GM19193 (cell line): Measurements from ENCODE around the gene XPOT.

ENCODE experiments used
- POLR2A ChIP-seq: IDR thresholded peaks from 4 replicates; pipeline ENCODE4 v1.6.1; 2011; ENCODE audit not compliant: insufficient read depth, insufficient read length; ENCODE audit errors: extremely low read depth

The XPOT gene, protein sequence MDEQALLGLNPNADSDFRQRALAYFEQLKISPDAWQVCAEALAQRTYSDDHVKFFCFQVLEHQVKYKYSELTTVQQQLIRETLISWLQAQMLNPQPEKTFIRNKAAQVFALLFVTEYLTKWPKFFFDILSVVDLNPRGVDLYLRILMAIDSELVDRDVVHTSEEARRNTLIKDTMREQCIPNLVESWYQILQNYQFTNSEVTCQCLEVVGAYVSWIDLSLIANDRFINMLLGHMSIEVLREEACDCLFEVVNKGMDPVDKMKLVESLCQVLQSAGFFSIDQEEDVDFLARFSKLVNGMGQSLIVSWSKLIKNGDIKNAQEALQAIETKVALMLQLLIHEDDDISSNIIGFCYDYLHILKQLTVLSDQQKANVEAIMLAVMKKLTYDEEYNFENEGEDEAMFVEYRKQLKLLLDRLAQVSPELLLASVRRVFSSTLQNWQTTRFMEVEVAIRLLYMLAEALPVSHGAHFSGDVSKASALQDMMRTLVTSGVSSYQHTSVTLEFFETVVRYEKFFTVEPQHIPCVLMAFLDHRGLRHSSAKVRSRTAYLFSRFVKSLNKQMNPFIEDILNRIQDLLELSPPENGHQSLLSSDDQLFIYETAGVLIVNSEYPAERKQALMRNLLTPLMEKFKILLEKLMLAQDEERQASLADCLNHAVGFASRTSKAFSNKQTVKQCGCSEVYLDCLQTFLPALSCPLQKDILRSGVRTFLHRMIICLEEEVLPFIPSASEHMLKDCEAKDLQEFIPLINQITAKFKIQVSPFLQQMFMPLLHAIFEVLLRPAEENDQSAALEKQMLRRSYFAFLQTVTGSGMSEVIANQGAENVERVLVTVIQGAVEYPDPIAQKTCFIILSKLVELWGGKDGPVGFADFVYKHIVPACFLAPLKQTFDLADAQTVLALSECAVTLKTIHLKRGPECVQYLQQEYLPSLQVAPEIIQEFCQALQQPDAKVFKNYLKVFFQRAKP

DNA sequence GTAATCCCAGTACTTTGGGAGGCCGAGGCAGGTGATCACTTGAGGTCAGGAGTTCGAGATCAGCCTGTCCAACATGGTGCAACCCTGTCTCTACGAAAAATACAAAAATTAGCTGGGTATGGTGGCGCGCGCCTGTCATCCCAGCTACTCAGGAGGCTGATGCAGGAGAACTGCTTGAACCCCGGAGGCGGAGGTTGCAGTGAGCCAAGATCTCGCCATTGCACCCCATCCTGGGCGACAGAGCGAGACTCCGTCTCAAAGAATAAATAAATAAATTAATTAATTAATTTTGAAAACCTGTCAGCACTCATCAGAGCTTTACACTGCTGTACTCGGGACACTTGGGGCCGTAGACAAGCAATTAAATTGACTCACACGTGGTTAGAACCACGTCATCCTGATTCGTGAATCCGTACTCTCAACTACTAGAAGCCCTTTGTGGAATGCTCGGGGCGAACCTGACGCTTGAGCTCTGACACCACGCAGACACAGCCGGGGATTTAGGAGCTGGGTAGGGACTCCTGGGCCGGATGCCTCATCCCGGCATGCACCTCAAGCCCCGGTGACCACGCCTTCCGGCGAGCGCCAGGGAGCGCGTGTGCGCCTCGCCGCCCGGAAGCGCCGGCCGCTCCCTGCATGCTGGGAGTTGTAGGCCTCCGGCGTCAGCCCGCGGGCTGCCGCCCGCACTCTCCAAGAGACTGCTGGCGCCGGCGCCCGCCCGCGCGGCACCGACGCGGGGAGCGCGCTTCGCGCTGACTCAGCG is at the start of gene XPOT:
Gene XPOT (plus strand): TSS at position 686 of the 763 bp plus-strand sequence. CDS start 5,644 bp downstream, outside the sequence.
- TF ChIP-seq POLR2A, result peak; percentile 98

GRCh38 chr12:64362721-64363305 is 41.4 kb upstream of the XPOT start:
- no peak for TF ChIP-seq POLR2A

DNA sequence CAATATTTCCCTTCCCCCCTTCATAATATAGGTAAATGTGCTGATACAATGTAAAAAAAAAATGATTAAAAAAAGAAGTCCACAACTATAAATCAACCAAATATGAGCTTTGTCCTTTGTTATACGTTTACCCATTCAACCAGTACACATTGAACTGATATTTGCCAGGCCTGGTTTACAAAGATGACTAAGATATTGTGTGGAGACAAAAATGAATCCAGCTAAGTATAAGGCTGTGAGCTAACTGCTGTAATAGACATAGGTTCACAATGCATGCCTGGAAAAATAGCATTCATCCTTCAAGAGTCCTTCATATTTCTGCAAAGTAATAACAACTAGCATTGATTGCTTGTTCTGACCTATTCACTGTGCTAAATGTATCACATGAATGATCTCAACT is 20.5 kb upstream of the XPOT start:
- TF ChIP-seq POLR2A, result no peak

GRCh38 chr12:64385019-64385418 is 19.2 kb upstream of the XPOT start:
- TF ChIP-seq POLR2A, result no peak

DNA sequence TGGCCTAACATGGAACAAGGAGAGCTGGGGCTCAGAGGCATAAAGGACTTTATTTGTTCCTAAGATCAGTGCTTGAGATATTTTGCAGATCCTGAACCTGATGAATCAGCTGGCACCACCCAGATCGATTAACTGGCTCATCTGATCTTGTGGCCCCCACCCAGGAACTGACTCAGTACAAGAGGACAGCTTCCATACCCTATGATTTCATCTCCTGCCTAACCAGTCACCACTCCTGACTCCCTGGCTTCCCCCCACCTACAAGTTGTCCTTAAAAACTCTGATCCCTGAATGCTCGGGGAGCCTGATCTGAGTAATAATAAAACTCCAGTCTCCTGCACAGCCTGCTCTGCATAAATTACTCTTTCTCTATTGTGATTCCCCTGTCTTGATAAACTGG is 18.7 kb upstream of the XPOT start:
- TF ChIP-seq POLR2A, result no peak

- no peak for TF ChIP-seq POLR2A
Observed at GRCh38 chr12:64387197-64387816, 16.9 kb upstream of the XPOT start.

- no peak for TF ChIP-seq POLR2A
Observed at GRCh38 chr12:64389154-64389553, 15.0 kb upstream of the XPOT start.

- TF ChIP-seq POLR2A, result no peak
Observed at GRCh38 chr12:64390275-64390851, 13.8 kb upstream of the XPOT start, which contains the start of gene C12orf56. Gene C12orf56, minus strand, starts transcription at chr12:64390758. Its CDS starts 193 bp downstream, at chr12:64390565.

DNA sequence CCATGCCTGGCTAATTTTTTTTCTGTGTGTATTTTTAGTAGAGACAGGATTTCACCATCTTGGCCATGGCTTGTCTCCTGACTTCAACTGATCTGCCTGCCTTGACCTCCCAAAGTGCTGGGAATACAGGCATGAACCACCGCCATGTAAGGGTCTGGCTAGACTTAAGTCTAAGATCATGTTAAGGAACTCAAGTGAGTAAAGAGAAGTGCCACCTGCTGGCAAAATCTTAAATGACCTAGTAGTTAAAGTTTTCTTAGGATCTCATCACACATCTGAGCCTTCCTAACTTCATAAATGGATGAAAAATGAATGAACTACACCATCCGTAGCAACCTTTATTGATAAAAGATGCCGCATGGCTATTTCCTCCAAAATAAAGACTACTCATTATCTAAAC is 12.0 kb upstream of the XPOT start:
- TF ChIP-seq POLR2A, result no peak

- TF ChIP-seq POLR2A, result no peak
Observed at GRCh38 chr12:64395739-64396138, 8.5 kb upstream of the XPOT start.

DNA sequence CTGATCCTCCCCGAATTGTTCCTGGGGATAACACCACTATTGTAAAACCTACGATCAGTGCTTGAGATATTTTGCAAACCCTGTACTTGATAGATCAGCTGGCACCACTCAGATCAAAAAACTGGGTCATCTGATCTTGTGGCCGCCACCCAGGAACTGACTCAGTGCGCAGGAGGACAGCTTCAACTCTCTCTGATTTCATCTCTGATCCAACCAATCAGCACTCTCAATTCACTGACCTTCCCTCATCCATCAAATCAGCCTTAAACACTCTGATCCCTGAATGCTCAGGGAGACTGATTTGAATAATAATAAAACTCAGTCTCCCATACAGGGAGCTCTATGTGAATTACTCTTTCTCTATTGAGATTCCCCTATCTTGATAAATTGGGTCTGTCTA is 4.2 kb upstream of the XPOT start:
- no peak for TF ChIP-seq POLR2A

DNA sequence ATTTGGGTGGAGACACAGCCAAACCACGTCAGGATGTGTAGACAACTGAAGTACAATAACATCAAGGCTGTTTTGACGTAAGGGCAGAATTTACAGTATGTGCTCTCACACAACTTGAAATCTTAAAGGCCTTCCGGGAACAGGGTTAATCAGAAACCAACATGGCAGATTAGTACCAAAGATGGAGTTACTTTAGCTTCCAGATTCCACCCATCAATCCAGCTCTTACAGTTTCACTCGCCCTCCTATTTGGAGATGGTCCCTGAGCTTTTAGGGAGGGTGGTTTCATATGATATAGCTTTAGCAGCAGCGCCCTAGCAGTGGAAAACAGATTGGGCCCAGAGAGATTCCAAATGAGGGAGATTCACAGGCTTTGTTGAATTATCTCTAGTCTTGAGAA is 2.0 kb upstream of the XPOT start:
- TF ChIP-seq POLR2A, result no peak

DNA sequence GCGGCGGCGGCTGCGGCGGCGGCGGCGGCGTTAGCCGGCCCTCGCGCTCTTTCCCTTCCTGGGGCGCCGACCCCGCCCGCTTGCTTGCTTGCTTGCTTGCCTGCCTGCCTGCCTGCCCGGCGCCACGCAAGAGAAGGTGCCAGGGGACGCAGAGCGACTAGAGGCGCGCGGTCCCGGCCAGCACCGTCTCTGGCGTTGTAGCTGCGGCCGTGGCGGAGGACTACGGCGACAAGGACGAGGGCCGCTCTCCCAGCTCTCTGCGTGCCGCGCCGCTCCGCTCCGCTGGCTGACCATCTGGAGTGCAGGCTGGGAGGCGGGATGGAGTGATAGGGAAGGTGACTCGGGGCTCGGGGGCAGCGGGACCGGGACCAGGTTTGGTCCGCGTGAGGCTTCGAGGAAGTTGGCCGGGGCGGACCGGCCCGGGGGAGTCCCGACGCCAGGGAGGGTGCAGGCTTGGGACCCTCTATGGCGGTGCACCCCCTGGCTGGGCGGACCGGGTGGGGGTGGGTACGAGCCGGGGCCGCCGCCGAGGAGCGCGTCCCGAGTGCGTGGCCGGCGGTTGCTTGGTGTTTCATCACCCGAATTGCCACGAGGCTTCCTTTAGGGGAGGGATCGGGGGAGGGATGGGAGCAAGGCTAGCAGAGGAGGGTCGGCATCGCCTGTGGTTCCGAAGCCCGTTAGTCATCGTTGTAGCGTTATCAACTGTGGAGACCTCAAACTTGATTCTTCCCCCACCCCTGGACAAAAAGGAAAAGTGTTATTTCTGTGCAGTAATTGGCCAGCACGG is 471 bp downstream of the XPOT start:
- TF ChIP-seq POLR2A, result peak; percentile 26
